IPS DF 6.9 (cell line): ENCODE results near the gene PEX7.

Experiments used
- DNase-seq: peaks from one replicate; pipeline ENCODE4 v3.0.0-alpha.2; 2013; ENCODE audit warnings: low read depth, low spot score
- H3K27ac ChIP-seq: one replicate; pipeline ENCODE4 v1.5.1; 2013; ENCODE audit warnings: low read length, control low read depth
- H3K27me3 ChIP-seq: 2 replicates; pipeline ENCODE4 v1.6.1; 2013; ENCODE audit warnings: mild to moderate bottlenecking, low read length; ENCODE audit not compliant: control insufficient read depth, insufficient read depth
- H3K36me3 ChIP-seq: 2 replicates; pipeline ENCODE4 v1.6.1; 2013; ENCODE audit warnings: low read length; ENCODE audit not compliant: control insufficient read depth, insufficient read depth
- H3K4me1 ChIP-seq: 2 replicates; pipeline ENCODE4 v1.6.1; 2013; ENCODE audit warnings: low read length; ENCODE audit not compliant: control insufficient read depth, insufficient read depth
- H3K4me3 ChIP-seq: 2 replicates; pipeline ENCODE4 v1.5.1; 2013; ENCODE audit warnings: mild to moderate bottlenecking, low read length
- H3K9me3 ChIP-seq: 2 replicates; pipeline ENCODE4 v1.6.1; 2013; ENCODE audit warnings: low read length, inconsistent platforms; ENCODE audit not compliant: control insufficient read depth, insufficient read depth
- WGBS: extraction: QIAGEN DNeasy Blood & Tissue Kit; methylation state at CpG from one replicate; pipeline ENCODE4 v1.1.7; 2013; ENCODE audit warnings: mixed read lengths, missing lambda C conversion rate; ENCODE audit not compliant: insufficient read length, insufficient coverage; 5-methylcytosine and 5-hydroxymethylcytosine counted together

Gene PEX7

GRCh38 chr6:136961848-136962247, 139.5 kb downstream of the PEX7 start:
- H3K4me1 ChIP-seq = peaks cover 18% of the 10 kb centered on the region
- no CpG with 5 or more reads among the region's 5 CpGs for WGBS
- no peak for DNase-seq
- H3K27ac ChIP-seq = no peak overlapping the region
- H3K9me3 ChIP-seq = no peaks in the 10 kb centered on the region
- H3K27me3 ChIP-seq = no peaks in the 10 kb centered on the region
- no peak overlapping the region for H3K4me3 ChIP-seq
- no peaks in the 10 kb centered on the region for H3K36me3 ChIP-seq

- WGBS = no CpG with 5 or more reads among the region's 4 CpGs
- Histone ChIP-seq H3K4me1 (peaks cover 15% of the 10 kb centered on the region), H3K27ac (no peak overlapping the region), H3K27me3 (no peaks in the 10 kb centered on the region), H3K9me3 (no peaks in the 10 kb centered on the region), H3K36me3 (no peaks in the 10 kb centered on the region), H3K4me3 (no peak overlapping the region)
- DNase-seq = no peak
Measured at GRCh38 chr6:136962661-136963060, 140.3 kb downstream of the PEX7 start.

GRCh38 chr6:136963259-136963658, 140.9 kb downstream of the PEX7 start:
- H3K4me3 ChIP-seq = no peak overlapping the region
- H3K27me3 ChIP-seq = no peaks in the 10 kb centered on the region
- H3K36me3 ChIP-seq = no peaks in the 10 kb centered on the region
- WGBS = no CpG with 5 or more reads among the region's 2 CpGs
- H3K4me1 ChIP-seq = peaks cover 11% of the 10 kb centered on the region
- H3K9me3 ChIP-seq = no peaks in the 10 kb centered on the region
- H3K27ac ChIP-seq = no peak overlapping the region
- DNase-seq = no peak
